BE2C (cell line): ENCODE measurements around the gene HMGXB3.

ENCODE experiments used
- DNase-seq: peaks from one replicate; pipeline ENCODE4 v3.0.0-alpha.2; 2020
- H3K27me3 ChIP-seq: fragments of 250-450 bp; sonication (Bioruptor Pico); 2 replicates; pipeline ENCODE4 v1.5.1; 2020; ENCODE audit warnings: mild to moderate bottlenecking
- H3K36me3 ChIP-seq: fragments of 250-450 bp; sonication (Bioruptor Pico); 2 replicates; pipeline ENCODE4 v1.5.1; 2020; ENCODE audit warnings: mild to moderate bottlenecking
- H3K4me1 ChIP-seq: fragments of 250-450 bp; sonication (Bioruptor Pico); 2 replicates; pipeline ENCODE4 v1.5.1; 2020
- H3K4me3 ChIP-seq: 2 replicates; pipeline ENCODE4 v1.5.1; 2011; ENCODE audit warnings: low read depth, low read length
- H3K9me3 ChIP-seq: fragments of 250-450 bp; sonication (Bioruptor Pico); 2 replicates; pipeline ENCODE4 v1.5.1; 2020
- TF ChIP-seq, protein P1 (sequence below): IDR thresholded peaks from 2 replicates; pipeline ENCODE4 v1.5.1; 2012; ENCODE audit warnings: mild to moderate bottlenecking, low read depth, low read length

The HMGXB3 gene

DNA sequence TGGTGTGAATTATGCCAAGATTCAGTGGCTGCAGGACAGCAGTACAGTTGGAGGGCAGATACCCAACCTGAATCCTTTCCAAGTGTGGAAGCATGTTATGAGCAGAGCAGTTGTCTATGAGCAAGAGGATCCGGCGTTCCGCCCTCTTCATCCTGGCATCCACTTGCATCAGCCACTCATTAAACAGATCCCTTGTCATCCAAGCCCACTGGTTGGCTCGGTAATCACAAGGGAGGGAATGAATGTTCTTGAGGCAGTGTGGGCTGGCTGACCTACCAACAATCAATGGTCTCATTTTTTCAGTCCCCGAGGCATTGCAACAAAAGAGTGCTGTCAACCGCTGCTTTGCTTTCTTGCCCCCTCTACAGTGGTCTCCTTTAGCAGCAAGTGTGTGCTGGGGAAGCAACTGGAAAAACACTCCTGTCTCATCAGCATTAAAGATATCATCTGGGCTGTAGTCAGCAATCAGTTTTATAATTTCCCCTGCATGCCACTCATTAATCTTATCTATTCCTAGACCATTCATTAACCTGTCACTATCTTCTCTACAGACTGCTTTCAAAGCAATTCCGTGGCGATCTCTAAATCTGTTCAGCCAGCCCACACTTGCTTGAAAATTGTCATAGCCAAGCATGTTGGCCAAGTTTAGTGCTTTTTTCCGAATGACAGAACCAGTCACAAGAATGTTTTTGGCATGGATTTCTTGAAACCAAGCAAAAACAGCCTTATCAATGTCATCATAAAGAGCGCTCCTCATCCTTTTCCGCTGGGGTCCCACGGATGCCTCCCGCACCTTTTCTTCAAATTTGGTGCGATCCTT lies 4.9 kb upstream of the HMGXB3 start:
- peak; percentile 45 for DNase-seq
- TF ChIP-seq, protein P1, sequence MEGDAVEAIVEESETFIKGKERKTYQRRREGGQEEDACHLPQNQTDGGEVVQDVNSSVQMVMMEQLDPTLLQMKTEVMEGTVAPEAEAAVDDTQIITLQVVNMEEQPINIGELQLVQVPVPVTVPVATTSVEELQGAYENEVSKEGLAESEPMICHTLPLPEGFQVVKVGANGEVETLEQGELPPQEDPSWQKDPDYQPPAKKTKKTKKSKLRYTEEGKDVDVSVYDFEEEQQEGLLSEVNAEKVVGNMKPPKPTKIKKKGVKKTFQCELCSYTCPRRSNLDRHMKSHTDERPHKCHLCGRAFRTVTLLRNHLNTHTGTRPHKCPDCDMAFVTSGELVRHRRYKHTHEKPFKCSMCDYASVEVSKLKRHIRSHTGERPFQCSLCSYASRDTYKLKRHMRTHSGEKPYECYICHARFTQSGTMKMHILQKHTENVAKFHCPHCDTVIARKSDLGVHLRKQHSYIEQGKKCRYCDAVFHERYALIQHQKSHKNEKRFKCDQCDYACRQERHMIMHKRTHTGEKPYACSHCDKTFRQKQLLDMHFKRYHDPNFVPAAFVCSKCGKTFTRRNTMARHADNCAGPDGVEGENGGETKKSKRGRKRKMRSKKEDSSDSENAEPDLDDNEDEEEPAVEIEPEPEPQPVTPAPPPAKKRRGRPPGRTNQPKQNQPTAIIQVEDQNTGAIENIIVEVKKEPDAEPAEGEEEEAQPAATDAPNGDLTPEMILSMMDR = no peak
- Histone ChIP-seq H3K27me3 (no peaks in the 10 kb centered on the region), H3K4me1 (peaks cover 15% of the 10 kb centered on the region), H3K36me3 (no peaks in the 10 kb centered on the region), H3K9me3 (no peaks in the 10 kb centered on the region), H3K4me3 (peak overlapping the region; percentile 14)

DNA sequence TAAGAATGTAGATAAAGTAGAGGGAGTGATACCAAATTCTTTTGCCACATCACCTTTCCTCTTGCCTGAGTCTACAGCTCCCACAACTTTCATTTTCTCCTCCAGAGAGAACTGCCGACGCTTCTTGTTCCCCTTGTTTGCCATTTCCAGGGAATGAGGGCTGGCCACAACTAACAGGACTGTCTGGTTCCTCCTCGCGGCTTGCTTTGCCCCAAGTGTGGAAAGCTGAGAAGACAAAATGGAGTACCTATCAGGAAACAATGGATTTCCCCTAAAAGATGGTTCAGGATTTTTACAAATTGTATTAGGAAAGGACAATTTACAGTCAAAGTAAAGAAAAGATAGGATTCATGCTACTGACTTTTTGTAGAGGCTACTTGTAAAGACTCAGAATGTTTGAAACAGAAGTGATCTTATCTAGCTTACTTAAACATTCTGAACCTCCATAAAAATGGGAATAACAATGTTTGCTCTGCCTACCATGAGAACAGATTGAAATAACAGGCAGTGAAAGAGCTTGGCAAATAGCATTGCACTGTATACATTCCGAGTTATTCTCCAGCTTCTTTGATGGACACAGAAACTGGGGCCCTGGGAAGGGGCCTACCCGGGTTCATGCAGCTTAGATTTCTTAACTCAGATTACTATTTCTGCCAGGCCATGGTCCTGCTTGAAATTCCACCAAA lies 4.2 kb upstream of the HMGXB3 start:
- H3K9me3 ChIP-seq = no peaks in the 10 kb centered on the region

DNA sequence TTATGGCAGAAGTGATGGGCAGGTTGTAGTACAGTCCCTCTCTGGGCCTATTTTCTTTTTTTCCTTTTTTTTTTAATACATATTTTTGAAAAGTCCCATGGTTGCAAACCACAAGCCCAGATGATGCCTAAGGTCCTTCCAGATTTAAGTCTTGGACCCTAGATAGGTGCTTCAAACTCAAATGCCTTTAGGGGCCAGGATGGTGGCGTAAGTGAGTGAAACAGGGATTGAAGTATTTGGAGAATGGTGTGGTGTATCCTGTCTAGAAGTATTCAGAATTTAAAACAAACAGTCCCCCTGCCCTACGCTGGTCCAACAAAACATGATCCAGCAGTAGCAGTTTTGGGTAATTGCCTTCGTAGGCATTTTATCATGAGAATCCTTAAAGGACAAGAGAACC lies 2.3 kb upstream of the HMGXB3 start:
- peaks cover 15% of the 10 kb centered on the region for H3K4me1 ChIP-seq
- TF ChIP-seq, protein P1 = no peak
- peaks cover 4% of the 10 kb centered on the region for H3K36me3 ChIP-seq
- DNase-seq = no peak
- no peaks in the 10 kb centered on the region for H3K27me3 ChIP-seq
- no peak overlapping the region for H3K4me3 ChIP-seq
- H3K9me3 ChIP-seq = no peaks in the 10 kb centered on the region

More for the DNA sequence above, 4.2 kb upstream of the HMGXB3 start:
- Histone ChIP-seq H3K4me1 (peaks cover 15% of the 10 kb centered on the region), H3K27me3 (no peaks in the 10 kb centered on the region), H3K4me3 (peak overlapping the region; percentile 14; the same call in 1 of the 2 replicates), H3K36me3 (no peaks in the 10 kb centered on the region)
- no peak for DNase-seq
- TF ChIP-seq, protein P1 = no peak

DNA sequence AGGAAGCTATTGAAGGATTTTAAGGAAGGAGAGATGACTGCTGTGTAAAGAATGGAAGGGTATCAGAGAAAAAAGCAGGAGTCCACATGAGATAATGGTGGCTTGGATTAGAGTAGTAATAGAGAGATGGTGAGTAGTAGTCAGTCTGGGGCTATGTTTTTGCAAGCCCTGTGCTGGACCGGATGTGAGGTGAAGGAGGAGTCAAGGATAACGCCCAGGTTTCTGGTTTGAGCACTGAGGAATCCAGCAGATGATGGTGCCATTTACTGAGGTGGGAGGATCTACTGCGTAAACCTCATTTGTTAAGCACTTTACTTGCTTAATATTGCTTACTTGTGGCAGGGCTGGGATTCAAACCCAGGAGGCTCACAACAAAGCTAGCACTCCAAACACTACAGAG lies 1.2 kb upstream of the HMGXB3 start:
- no peak for DNase-seq
- peaks cover 15% of the 10 kb centered on the region for H3K4me1 ChIP-seq
- H3K9me3 ChIP-seq = no peaks in the 10 kb centered on the region
- TF ChIP-seq, protein P1 = no peak
- no peaks in the 10 kb centered on the region for H3K27me3 ChIP-seq
- H3K4me3 ChIP-seq = peak overlapping the region; percentile 99
- peaks cover 7% of the 10 kb centered on the region for H3K36me3 ChIP-seq

DNA sequence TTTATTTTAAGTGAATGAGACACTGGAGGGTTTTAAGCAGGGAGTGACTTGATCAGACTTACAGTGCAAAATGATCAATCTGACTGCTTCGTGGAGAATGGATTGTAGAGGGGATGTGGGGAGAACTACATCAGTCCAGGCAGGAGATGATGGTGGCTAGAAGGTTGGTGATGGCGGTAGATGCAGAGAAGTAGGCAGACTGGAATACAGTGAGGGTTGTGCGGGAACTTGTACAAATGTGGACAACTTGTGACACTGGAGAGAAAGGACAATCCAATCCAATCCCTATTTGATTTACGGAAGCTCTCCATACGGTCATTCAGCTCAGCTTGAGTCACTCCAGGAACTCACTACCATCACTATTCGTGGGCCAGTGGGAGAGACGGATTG lies 678 bp upstream of the HMGXB3 start:
- H3K36me3 ChIP-seq = peaks cover 12% of the 10 kb centered on the region
- peak overlapping the region; percentile 99 for H3K4me3 ChIP-seq
- no peak for DNase-seq
- no peaks in the 10 kb centered on the region for H3K27me3 ChIP-seq
- no peaks in the 10 kb centered on the region for H3K9me3 ChIP-seq
- peaks cover 13% of the 10 kb centered on the region for H3K4me1 ChIP-seq
- TF ChIP-seq, protein P1 = no peak
